HG03439 (cell line): ENCODE results near the gene HSPB7.
"Not testable (repeated sequence)": the region's sequence is repeated elsewhere in the genome, so short reads cannot be mapped to it uniquely, and the experiment has no call there.

ENCODE experiments used
- ATAC-seq: cut with Tn5 transposase; IDR thresholded peaks from one replicate; pipeline ENCODE4 v1.9.1; 2021; ENCODE audit warnings: mild to moderate bottlenecking, moderate library complexity; ENCODE audit not compliant: unreplicated experiment

HSPB7 gene

DNA sequence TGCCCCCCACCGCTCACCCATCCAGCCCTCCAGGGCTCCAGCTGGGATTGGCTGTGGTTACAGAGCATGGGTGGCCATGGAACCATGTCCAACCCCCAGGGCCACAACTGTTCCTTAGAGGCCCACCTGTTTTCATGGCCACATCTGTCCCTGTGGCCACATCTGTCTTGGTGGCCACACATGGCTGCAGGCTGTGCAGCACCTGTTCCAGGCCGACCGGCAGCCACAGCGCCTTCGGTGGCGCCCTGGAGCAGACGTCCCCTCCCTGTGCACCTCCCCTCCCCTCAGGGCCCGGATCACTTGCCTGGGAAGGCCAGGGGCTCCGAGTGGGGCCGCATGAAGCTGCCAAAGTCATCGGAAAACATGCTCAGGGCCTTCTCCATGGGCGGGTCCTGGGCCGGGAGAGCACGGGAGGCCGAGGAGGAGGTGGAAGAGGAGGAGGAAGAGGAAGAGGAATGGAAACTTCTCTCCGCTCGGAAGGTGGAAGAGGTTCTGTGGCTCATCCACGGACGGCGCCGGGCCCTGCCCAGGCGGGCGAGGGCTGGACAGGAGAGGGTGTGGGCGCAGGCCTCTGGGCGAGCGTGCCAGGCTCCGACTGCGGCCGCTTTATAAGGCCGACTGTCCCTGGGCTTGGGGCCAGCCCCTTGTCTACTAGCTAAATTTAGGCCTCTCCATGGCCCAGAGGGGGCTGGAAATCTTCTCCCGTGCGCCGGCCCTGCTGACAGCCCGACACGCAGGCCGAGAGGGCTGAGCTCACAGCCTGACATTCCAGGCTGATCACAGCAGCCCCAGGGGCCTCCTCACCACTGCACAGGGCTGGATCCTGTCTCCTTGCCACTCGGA lies at the start of gene HSPB7:
Gene HSPB7, minus strand, starts transcription at position 583 of the 843 bp plus-strand sequence. Its CDS starts 80 bp downstream, at position 503.
- ATAC-seq = no peak

DNA sequence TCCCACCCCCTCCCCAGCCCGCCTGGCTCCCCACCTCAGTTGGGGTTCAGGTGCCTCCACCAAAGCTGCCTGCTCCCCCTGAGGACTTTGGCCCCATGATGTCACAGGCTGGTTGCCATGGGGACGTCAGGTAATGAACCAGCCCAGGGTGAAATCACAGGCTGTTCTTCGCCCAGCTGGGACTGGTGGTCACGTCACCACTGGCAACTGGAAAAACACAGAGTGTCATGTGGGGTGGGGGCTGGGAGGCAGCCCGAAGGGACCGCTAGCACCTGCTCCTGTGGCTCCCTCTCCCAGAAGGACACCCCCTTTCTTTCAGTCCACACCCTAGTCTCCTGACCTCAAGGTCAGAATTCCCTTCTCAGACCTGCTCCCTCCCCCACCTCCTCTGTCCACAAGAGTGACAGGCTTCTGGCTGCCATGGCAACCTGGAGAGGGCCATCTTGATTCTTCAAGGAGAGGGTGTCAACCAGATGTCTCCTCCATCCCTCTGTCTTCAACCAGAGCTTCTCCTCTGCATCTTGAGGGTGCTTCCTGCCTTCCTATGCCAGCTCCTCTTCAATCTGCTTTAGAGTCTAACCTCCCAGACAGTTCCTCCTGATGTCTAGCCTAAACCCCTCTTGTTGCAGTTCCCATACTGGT lies 49.4 kb upstream of the HSPB7 start:
- no peak for ATAC-seq

DNA sequence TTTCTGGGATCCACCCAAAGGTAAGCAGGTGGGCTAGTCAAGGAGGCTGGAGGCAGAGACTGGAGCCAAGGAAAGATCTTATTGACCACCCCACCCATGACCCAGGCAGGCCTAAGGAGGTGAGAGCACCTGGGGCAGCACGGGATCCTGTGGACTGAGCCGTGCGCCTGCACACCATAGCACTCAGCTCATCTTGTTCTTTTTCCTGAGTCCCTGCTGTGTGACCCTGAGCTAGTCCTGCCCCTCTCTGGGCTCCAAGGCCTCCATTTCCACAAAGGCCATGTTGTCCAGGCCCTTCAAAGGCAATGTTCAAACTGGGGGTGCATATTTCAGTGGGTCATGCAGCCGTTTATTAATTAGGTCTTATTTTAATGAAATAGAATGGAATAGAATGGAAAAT lies 48.4 kb upstream of the HSPB7 start:
- ATAC-seq = no peak

- no peak for ATAC-seq
These were observed 47.4 kb upstream of the HSPB7 start for GRCh38 chr1:16065269-16065576.

DNA sequence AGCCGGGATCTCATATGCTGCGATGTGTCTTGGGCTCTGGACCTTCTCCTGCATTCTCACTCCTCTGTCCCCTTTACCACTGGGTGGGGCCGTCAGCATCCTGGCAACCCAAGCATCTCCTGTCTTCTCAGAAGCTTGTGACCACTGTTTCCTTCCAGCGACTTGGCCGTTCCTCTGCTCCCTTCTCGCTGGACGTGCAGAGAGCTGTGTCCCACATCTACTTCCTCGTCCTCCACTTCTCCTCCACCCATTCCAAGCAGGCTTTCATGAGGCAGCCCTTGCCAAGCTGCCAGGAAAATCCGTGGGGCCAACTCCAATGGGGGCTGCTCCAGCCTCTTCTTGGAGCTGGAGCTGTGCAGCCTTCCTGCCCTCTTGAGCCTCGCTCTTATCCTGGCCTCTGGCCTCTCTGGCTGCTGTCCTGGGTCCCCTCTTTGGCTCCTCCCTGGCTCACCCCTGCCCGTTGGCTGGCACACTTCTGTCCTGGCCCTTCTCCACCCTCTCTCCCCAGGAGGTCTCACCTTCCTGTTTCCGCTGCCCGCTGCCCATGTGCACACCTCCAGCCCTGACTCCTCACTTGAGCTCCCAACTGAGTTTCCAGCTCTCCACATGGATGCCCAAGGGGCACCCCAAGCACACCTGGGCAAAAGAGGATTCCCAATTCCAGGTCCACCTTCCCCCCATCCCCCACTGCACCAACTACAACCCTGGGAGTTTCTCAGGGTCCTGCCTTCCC lies 46.9 kb upstream of the HSPB7 start:
- ATAC-seq = no peak

DNA sequence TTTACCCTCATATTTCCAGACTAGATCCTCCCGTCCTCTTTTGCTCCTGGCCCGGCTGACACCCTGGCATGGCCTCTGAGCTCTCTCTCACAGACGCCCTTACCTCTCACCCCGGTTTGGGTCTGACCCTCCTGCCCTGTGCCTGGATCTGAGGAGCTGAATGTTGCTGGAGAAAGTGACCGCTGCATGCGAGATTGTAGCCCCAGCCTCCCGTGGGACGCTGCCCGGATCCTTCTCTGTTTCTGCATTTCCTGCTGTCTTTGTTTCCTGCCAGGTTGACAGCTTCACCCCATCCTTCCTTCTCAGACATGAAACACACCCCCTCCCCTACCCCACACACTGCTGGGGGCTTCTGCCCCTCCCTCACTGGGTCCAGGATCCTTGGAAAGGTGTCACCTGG lies 46.1 kb upstream of the HSPB7 start:
- no peak for ATAC-seq

- ATAC-seq = no peak
These were observed 45.5 kb upstream of the HSPB7 start for GRCh38 chr1:16063226-16063829.

GRCh38 chr1:16062687-16063075 lies 44.8 kb upstream of the HSPB7 start:
- not testable (repeated sequence) for ATAC-seq

- ATAC-seq = not testable (repeated sequence)
These were observed 44.3 kb upstream of the HSPB7 start for GRCh38 chr1:16061989-16062686.

GRCh38 chr1:16061266-16061665 lies 43.4 kb upstream of the HSPB7 start:
- no peak for ATAC-seq

DNA sequence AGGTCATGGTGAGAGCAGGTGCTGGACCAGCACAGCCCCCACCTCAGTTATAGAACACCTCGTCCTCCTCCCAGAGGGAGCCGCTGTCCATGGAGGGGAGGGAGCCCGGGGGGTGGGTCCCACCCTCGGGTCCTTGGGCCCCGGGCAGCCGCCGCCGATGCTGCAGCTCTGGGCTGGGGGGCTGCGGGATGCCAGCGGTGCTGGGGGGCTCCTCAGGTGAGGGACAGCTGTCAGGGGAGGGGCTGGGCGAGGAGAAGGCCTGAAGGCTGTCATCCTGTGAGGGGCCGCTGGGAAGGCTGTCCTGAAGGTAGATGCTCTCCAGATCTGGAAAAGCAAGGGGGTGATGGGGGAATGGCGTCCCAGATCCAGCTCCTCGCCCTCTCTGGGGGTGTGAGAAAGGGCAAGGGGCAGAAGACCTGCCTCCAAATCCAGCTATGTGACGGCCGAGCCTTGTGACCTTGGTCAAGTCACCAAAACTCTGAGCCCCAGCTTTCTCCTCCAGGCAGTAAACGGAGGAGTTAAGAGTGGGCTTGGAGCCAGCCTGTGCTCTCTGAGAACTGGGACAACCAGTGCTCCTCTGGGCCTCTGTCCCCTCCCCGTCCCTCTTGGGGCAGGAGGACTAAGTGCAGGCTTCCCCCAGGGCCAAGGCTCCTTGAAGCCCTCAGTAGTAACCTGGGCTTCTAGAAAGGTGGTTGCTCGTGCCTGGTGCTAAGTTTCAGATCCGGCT lies 40.7 kb upstream of the HSPB7 start:
- not testable (repeated sequence) for ATAC-seq

GRCh38 chr1:16057314-16057915 lies 39.6 kb upstream of the HSPB7 start:
- not testable (repeated sequence) for ATAC-seq

DNA sequence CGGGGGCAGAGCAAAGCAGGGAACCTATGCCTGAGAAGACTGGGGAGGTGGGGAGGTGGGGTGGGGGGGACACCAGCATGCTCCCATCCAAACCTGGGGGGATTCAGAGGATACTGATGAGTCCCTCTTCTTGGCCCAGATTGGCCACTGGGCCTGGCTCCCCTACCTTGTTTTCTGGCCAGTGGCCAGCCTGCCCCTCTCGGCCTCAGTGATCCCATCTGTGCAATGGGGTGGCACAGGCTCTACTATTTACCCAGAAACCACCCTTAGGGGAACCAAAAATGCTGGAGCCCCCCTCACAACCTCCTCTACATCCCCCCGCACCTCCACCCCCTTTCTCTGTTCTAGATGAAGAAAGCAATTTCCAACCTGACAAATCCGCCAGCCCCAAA lies 38.7 kb upstream of the HSPB7 start:
- not testable (repeated sequence) for ATAC-seq

DNA sequence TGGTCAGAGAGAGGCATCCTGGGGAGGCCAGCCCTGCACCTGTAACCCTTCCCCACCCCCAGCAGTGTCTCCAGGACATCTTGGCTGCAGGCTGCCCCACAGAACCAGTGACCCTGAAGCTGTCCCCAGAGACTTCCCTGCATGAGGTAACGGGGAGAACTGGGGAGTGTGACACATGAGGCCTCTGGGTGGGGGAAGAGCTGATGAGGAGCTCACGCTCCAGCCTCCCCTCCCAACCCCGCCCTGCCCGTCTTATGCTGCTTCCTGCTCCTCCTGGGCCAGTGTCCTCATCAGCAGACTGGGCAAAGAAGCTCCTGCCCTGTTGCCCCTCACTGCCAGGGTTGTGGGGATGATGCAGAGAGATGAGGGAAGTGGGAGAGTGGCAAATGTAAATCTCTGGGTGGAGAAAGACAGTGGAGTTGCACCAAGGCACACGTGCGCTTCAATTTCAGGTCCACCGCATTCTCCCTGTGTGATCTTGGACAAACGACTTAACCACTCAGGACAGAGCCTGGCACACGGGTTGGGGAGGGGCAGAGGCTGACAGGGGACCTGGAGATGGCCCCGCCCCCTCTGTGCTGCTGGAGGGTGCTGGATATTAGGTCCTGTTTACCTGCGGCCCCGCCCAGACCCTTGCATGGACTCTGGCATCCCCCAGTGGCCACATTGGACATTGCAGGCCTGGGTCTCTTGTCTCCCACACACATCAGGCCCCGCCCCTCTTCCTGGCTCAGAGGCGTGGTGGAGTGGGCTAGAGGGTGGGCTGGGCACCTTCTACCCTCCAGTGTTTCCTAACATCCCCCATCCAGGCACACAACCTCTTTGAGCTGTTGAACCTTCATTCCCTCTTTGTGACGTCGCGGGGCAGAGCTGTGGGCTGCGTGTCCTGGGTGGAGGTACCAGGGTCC lies 38.0 kb upstream of the HSPB7 start:
- no peak for ATAC-seq

- no peak for ATAC-seq
These were observed 37.0 kb upstream of the HSPB7 start for GRCh38 chr1:16054598-16055540.

DNA sequence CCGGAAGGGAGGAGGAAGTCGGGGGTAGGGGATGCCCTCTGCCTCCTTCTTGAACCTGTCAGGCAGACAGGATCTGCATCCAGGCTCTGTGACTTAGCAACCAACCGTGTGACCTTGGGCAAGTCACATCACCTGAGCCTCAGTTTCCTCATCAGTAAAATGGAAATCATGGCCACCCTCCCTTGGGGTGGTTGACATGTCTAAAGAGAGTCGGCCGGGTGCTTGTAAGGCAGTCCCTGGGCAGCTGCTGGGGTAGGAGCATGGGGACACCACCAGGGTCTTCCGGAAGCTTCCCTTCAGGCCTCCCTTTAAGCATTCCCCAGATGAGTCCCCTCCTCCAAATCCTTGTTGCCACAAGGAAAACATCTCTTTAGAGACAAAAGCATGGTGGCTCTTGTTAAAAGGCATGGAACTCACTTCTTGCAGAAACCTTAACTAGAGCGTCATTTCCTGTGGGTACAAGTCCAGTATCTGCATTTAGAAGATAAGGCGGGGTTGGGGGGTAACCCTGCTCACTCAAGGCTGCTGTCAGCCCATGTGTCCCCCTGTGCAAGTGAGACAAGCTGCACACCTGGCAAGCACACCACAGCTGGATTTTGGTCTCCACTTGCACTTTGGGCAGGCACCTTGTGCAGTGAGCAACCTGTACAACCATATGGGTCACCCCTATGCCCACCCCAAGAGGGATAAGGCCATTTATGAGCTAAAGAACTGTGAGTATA lies 36.1 kb upstream of the HSPB7 start:
- no peak for ATAC-seq

DNA sequence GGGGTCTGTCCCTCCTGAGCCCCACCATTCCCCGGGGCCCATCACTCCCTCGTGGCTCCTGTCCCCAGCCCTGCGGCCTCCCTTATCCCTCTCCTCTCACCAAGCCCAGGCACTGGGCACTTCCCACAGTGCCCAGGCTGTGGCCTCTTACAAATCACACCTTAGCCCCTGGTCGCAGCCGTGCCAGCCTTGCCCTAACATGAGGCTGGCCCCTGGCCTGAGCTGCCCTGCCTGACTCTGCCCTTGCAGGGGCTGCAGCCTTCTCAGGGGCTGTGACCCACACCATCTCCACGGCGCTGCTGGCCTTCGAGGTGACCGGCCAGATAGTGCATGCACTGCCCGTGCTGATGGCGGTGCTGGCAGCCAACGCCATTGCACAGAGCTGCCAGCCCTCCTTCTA lies 34.1 kb upstream of the HSPB7 start:
- not testable (repeated sequence) for ATAC-seq
